T47D (cell line): ENCODE data around the gene F2RL2.

ENCODE experiments used
- DNase-seq, 2 experiments: peaks; one replicate each; pipeline versions ENCODE4 v3.0.0 to v3.0.0-alpha.2; 2011 to 2012; ENCODE audit warnings: low read depth in 1 of 2, low spot score in 1 of 2
- JUND ChIP-seq: IDR thresholded peaks from 2 replicates; pipeline ENCODE4 v1.6.1; 2012; ENCODE audit warnings: low read depth
- in situ Hi-C: cut with HindIII; loops from 2 replicates; pipeline ENCODE4 v1.10.0; 2016; ENCODE audit warnings: low sequenced_read_pairs, low pct_unique_long_range_greater_than_20kb

The F2RL2 gene

GRCh38 chr5:76594107-76594506, 29.1 kb downstream of the F2RL2 start:
- in situ Hi-C loops = no loop called here
- DNase-seq = no peak
- no peak for TF ChIP-seq JUND

GRCh38 chr5:76592692-76593091, 30.5 kb downstream of the F2RL2 start:
- TF ChIP-seq JUND = no peak
- in situ Hi-C loops = no loop called here

DNA sequence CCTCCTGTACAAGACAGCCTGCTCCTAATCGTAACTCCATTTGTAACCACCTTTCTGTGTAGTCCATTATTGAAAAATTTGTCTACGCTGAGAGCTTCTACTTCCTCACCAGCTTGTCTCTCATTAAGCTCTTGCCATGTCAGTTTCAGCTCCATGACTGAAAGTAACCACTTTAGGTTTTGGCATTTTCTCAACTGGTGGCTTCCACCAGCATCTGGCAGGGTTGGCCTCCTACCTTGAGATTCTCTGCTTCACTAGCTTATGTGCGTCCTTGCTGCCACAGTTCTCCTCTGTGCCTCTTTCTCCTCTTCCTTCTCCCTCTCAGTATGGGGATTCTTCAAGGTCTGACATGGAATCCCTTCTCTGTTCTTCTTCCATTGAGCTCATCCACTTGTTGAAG, 31.8 kb downstream of the F2RL2 start:
- in situ Hi-C loops = no loop called here

More at GRCh38 chr5:76592692-76593091, 30.5 kb downstream of the F2RL2 start:
- no peak for DNase-seq

DNA sequence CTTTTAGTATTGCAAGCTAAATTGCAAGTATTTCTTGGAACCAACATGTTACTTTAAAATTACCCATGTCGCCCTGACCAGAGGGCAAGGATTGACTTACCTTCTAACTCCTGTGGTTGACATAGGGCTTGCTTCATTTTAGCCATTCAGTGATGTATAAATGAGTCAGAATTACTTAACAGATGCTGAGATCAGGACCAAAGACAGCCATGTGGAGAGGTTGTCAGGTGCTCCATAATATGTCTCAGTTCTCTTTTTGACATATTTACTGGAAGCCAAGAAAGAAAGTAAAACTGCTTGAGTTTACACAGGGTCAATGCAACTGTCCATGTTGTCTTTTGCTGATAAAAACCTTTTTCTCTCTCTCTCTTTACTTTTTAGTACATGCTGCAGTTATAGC, 33.2 kb downstream of the F2RL2 start:
- TF ChIP-seq JUND = no peak
- no peak for DNase-seq
- in situ Hi-C loops = no loop called here

More for the DNA sequence above, 31.8 kb downstream of the F2RL2 start:
- no peak for DNase-seq
- no peak for TF ChIP-seq JUND

- no peak for TF ChIP-seq JUND
- no peak for DNase-seq
- in situ Hi-C loops = no loop called here
Observed at GRCh38 chr5:76586531-76586930, 36.7 kb downstream of the F2RL2 start.

DNA sequence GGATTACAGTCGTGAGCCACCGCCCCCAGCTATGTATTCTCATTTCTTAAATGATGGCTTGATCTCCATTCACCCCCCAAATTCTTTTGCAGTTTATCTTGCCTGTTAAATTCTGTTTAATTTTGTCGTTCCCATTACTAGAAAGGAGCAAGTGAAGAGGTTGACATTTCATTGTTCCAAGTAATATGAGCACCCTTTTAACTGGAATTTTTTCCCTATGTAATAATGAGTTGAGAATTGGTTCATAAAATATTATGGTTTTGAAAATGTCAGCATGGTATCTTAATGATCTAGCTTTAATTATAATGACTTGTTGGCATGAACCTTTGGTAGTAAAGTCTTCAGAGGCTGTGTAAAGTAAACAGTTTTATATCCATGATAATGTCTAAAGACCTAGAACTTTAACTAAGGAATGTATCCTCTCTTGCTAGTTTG, 37.4 kb downstream of the F2RL2 start:
- in situ Hi-C loops = no loop called here
- TF ChIP-seq JUND = no peak

GRCh38 chr5:76583163-76584047, 39.8 kb downstream of the F2RL2 start:
- peak in 1 of 2 experiments; percentile 40 for DNase-seq
- no peak for TF ChIP-seq JUND
- in situ Hi-C loops = no loop called here

More for the DNA sequence above, 37.4 kb downstream of the F2RL2 start:
- DNase-seq = no peak

DNA sequence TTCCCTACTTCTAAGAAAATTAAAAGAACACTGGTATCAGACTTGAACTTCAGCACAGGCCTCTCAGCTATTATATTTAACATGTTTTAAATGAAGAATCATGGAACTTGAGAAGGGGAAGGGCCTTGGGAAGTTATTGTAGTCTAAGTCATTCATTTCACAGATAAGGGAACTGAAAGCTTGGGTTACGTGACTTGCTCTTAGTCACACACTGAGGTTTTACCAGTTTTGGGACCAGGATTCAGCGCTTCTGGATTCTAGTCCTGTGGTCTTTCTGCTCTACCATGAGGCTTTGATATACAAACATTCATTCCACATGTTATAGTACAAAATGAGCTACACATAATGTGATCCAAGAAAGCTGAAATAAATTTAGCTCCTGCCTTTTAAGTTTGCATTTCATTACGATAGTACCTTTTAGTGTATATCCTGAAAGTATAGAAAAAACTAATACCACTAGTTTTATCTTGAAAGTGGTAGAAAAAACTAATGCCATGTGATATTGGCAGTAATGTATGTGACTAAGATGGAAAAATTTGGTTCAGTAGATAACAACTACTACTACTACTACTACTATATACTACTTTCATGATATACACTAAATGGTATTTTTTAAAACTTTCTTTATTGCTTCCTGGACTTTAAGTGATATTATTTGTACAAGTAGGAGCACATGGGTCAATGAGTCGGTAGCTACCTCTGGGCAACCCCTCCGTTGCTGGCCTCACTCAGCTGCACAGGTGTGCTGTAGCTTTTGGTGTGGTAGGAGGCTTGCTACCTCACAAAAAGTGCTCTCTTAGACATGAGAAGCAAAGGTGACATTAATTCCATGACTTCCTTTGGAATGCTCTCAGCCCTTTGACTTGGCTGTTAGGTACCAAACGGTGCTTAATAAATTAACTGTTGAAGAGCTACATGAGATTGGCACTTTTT, 40.7 kb downstream of the F2RL2 start:
- in situ Hi-C loops = no loop called here
- no peak for TF ChIP-seq JUND
- no peak for DNase-seq

DNA sequence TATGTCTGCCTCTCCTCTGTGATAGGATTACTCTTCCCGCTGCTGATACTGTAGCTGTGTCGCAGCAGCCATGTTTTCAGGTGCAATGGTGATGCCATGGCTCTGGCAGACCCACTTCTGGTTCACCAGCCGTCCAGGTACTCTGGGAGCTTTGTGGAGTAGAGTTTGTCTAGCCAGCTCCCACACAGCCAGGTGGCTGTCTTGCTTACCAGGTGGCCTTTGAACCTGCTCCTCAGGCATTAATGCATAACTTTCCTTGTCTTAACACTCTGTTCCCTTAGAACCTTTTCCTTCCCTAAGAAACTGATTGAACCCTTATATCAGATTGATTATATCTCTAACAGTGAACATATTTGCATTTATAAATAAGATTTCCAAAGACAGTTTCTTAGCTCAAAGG, 42.2 kb downstream of the F2RL2 start:
- in situ Hi-C loops = no loop called here
- TF ChIP-seq JUND = no peak
- no peak for DNase-seq

GRCh38 chr5:76579166-76579937, 43.9 kb downstream of the F2RL2 start:
- no peak for TF ChIP-seq JUND
- DNase-seq = no peak
- in situ Hi-C loops = no loop called here

DNA sequence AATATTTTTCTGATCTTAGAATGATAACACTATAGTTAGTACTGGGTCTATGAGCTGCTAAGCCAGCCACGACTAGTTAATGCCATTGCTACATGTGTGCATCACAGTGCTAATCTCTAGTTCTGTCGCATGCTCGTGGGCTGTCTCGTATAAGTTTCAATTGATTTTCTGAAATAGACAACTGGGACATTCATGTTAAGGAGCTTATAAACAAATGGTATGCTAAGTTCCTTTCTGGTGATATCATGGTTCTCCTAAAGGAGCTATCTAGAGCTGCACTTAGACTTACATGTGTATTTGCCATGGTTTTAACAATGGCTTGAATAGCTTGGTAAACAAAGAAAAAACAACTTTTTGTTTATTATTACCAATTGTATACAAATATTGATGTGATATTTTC, 46.2 kb downstream of the F2RL2 start:
- no peak for DNase-seq
- in situ Hi-C loops = no loop called here
- no peak for TF ChIP-seq JUND

- in situ Hi-C loops = no loop called here
- DNase-seq = no peak
- no peak for TF ChIP-seq JUND
Observed at GRCh38 chr5:76576450-76576849, 46.8 kb downstream of the F2RL2 start.
